ENCODE data around the gene ILK. TPM values are rescaled to one million over a fixed set of nuclear protein-coding genes. Genes with fewer than 3 reads are reported as not detected.

Gene ILK
- polyA plus RNA-seq, 1 donor: 150 TPM

- DNase-seq (ENCODE audit: low read depth): peak; percentile 86
These were observed 3.1 kb downstream of the ILK start for GRCh38 chr11:6606471-6607189.

GRCh38 chr11:6607190-6607795, 3.7 kb downstream of the ILK start:
- no peak for DNase-seq (ENCODE audit: low read depth)

GRCh38 chr11:6608011-6608410, 4.4 kb downstream of the ILK start:
- DNase-seq (ENCODE audit: low read depth): no peak

GRCh38 chr11:6608726-6609501, 5.3 kb downstream of the ILK start:
- DNase-seq (ENCODE audit: low read depth): no peak

- DNase-seq (ENCODE audit: low read depth): no peak
These were observed 6.0 kb downstream of the ILK start for GRCh38 chr11:6609502-6610015.

GRCh38 chr11:6610591-6610990, 7.0 kb downstream of the ILK start:
- no peak for DNase-seq (ENCODE audit: low read depth)

GRCh38 chr11:6611092-6611962, 7.8 kb downstream of the ILK start:
- DNase-seq (ENCODE audit: low read depth): no peak

GRCh38 chr11:6611963-6612212, 8.3 kb downstream of the ILK start:
- no peak for DNase-seq (ENCODE audit: low read depth)

GRCh38 chr11:6612213-6613041, 8.9 kb downstream of the ILK start, which contains the start of gene TAF10:
TAF10 (minus strand) TSS chr11:6612216; CDS start chr11:6612189, 27 bp downstream.
- DNase-seq (ENCODE audit: low read depth): peak; percentile 89

GRCh38 chr11:6613496-6613895, 9.9 kb downstream of the ILK start:
- DNase-seq (ENCODE audit: low read depth): no peak

GRCh38 chr11:6614446-6614845, 10.9 kb downstream of the ILK start:
- no peak for DNase-seq (ENCODE audit: low read depth)

GRCh38 chr11:6615046-6615445, 11.5 kb downstream of the ILK start:
- DNase-seq (ENCODE audit: low read depth): no peak

- DNase-seq (ENCODE audit: low read depth): no peak
These were observed 12.5 kb downstream of the ILK start for GRCh38 chr11:6615882-6616585.

- DNase-seq (ENCODE audit: low read depth): no peak
These were observed 13.1 kb downstream of the ILK start for GRCh38 chr11:6616596-6617250.

- no peak for DNase-seq (ENCODE audit: low read depth)
These were observed 13.8 kb downstream of the ILK start for GRCh38 chr11:6617315-6617781.

GRCh38 chr11:6618117-6619003, 14.8 kb downstream of the ILK start:
- DNase-seq (ENCODE audit: low read depth): no peak

- DNase-seq (ENCODE audit: low read depth): peak; percentile 93
These were observed 15.6 kb downstream of the ILK start, which contains the start of gene TPP1 for GRCh38 chr11:6619004-6619745. TPP1 (minus strand) TSS chr11:6619422; CDS start chr11:6619400, 22 bp downstream.

- no peak for DNase-seq (ENCODE audit: low read depth)
These were observed 17.1 kb downstream of the ILK start for GRCh38 chr11:6620636-6621035.
